ENCODE data around the gene SLC9C1.

The SLC9C1 gene

GRCh38 chr3:112304611-112305010 is 10.6 kb upstream of the SLC9C1 start:
- DNase-seq: no peak

- DNase-seq: no peak
Observed at GRCh38 chr3:112303764-112304325, 9.8 kb upstream of the SLC9C1 start.

- DNase-seq: no peak
Observed at GRCh38 chr3:112302881-112303763, 9.1 kb upstream of the SLC9C1 start.

- DNase-seq: no peak
Observed at GRCh38 chr3:112302150-112302830, 8.3 kb upstream of the SLC9C1 start.

GRCh38 chr3:112298781-112299180 is 4.8 kb upstream of the SLC9C1 start:
- DNase-seq: no peak

GRCh38 chr3:112297714-112298113 is 3.7 kb upstream of the SLC9C1 start:
- DNase-seq: no peak

GRCh38 chr3:112289011-112289410 is 5.0 kb downstream of the SLC9C1 start:
- no peak for DNase-seq

GRCh38 chr3:112280266-112280665 is 13.8 kb downstream of the SLC9C1 start:
- no peak for DNase-seq

GRCh38 chr3:112273536-112273935 is 20.5 kb downstream of the SLC9C1 start:
- no peak for DNase-seq

GRCh38 chr3:112261742-112262141 is 32.3 kb downstream of the SLC9C1 start:
- DNase-seq: no peak

GRCh38 chr3:112260563-112260962 is 33.5 kb downstream of the SLC9C1 start:
- no peak for DNase-seq

- no peak for DNase-seq
Observed at GRCh38 chr3:112253301-112253971, 40.6 kb downstream of the SLC9C1 start.

- DNase-seq: no peak
Observed at GRCh38 chr3:112247900-112248299, 46.1 kb downstream of the SLC9C1 start.

- DNase-seq: no peak
Observed at GRCh38 chr3:112247350-112247749, 46.7 kb downstream of the SLC9C1 start.

GRCh38 chr3:112233083-112233482 is 60.9 kb downstream of the SLC9C1 start:
- no peak for DNase-seq

GRCh38 chr3:112231727-112232126 is 62.3 kb downstream of the SLC9C1 start:
- DNase-seq: no peak

- DNase-seq: no peak
Observed at GRCh38 chr3:112230033-112230432, 64.0 kb downstream of the SLC9C1 start.

GRCh38 chr3:112228786-112229185 is 65.2 kb downstream of the SLC9C1 start:
- no peak for DNase-seq

- DNase-seq: no peak
Observed at GRCh38 chr3:112200317-112200666, 93.7 kb downstream of the SLC9C1 start.

- DNase-seq: no peak
Observed at GRCh38 chr3:112199622-112200316, 94.2 kb downstream of the SLC9C1 start.

- no peak for DNase-seq
Observed at GRCh38 chr3:112197131-112197530, 96.9 kb downstream of the SLC9C1 start.

- no peak for DNase-seq
Observed at GRCh38 chr3:112187300-112187699, 106.7 kb downstream of the SLC9C1 start.
